Right lobe of liver (tissue), 6 donors: ENCODE data around the gene SURF1. TPM values are rescaled to one million over a fixed set of nuclear protein-coding genes. Genes with fewer than 3 reads are reported as not detected.
"Not testable (repeated sequence)": the region's sequence is repeated elsewhere in the genome, so short reads cannot be mapped to it uniquely, and the experiment has no call there.

Source experiments
- ATAC-seq, 4 donors: fragments of 200-7000 bp; cut with Tn5 transposase; one replicate each; pipeline ENCODE4 v1.9.1; 2020; ENCODE audit warnings: mild to moderate bottlenecking in 4 of 4, moderate library complexity in 4 of 4
- DNase-seq, 3 donors: peaks; one replicate each; pipeline ENCODE4 v3.0.0-alpha.2; 2020
- H3K27ac ChIP-seq, 3 donors: fragments of 200-600 bp; one replicate each; pipeline ENCODE4 v1.8.0; 2022
- H3K27me3 ChIP-seq, 2 donors: fragments of 200-600 bp; one replicate each; pipeline ENCODE4 v1.8.0; 2022
- H3K36me3 ChIP-seq, 4 donors: fragments of 200-600 bp; sonication (generic) in 1 of 4; one replicate each; pipeline versions ENCODE4 v1.5.1 to v1.8.0; 2017 to 2022; ENCODE audit warnings: control low read depth in 1 of 4
- H3K4me1 ChIP-seq, 4 donors: fragments of 200-600 bp; sonication (generic) in 1 of 4; one replicate each; pipeline versions ENCODE4 v1.5.1 to v1.8.0; 2017 to 2022; ENCODE audit warnings: control low read depth in 1 of 4
- H3K4me3 ChIP-seq, 3 donors: fragments of 200-600 bp; one replicate each; pipeline ENCODE4 v1.8.0; 2022
- H3K9me3 ChIP-seq, 4 donors: fragments of 200-600 bp; sonication (generic) in 1 of 4; one replicate each; pipeline versions ENCODE4 v1.5.1 to v1.8.0; 2017 to 2022; ENCODE audit warnings: control low read depth in 1 of 4
- POLR2A ChIP-seq: fragments of 450-650 bp; IDR thresholded peaks from one replicate; pipeline ENCODE4 v1.6.1; 2017; ENCODE audit warnings: antibody characterized with exemption, mild to moderate bottlenecking
- WGBS: methylation state at CpG from one replicate; pipeline ENCODE4 v1.1.6; 2018; ENCODE audit warnings: low coverage, low lambda C conversion rate; ENCODE audit not compliant: insufficient coverage; ENCODE audit errors: missing lambda C conversion rate; 5-methylcytosine and 5-hydroxymethylcytosine counted together
- intact Hi-C, 2 donors: fragments of 100-400 bp; cut with DNase I; formaldehyde crosslinking; loops; one replicate each; pipeline versions ENCODE4 v1.11.2 to v1.14.1; 2022
- total RNA-seq, 6 experiments: library from RNA; depleted of rRNA in 2 of 6; stranded (reverse); fragments of >200 nt in 2 of 6; fragmentation: NEBNext Ultra II Directional in 3 of 6; extraction: Animal tissue kit (Norgen Biotek cat#: 25700) in 3 of 6; gene quantifications; one replicate each; pipeline versions ENCODE4 v1.1.0 to v1.2.4, GENCODE V29; 2016 to 2023
- TF ChIP-seq, protein P1 (sequence below), 4 donors: fragments of 200-600 bp in 3 of 4; fragments of 450-650 bp in 1 of 4; IDR thresholded peaks; one replicate each; pipeline versions ENCODE4 v1.5.1 to v1.8.0; 2016 to 2022; ENCODE audit warnings: antibody characterized with exemption in 4 of 4, mild to moderate bottlenecking in 2 of 4
- donor health status: DM: no; HTN: yes; CAD: no.
- donor health status: DM: no; HTN: no; CAD: no.
- donor health status: DM: no; HTN: no; CAD: no.
- donor health status: DM: no; HTN: yes; CAD: no.
- donor health status: DM: no; HTN: yes; CAD: no.

Gene SURF1
- total RNA-seq, 6 experiments from 2014 or later: 37.4 to 68.8 (median 44.5) TPM

DNA sequence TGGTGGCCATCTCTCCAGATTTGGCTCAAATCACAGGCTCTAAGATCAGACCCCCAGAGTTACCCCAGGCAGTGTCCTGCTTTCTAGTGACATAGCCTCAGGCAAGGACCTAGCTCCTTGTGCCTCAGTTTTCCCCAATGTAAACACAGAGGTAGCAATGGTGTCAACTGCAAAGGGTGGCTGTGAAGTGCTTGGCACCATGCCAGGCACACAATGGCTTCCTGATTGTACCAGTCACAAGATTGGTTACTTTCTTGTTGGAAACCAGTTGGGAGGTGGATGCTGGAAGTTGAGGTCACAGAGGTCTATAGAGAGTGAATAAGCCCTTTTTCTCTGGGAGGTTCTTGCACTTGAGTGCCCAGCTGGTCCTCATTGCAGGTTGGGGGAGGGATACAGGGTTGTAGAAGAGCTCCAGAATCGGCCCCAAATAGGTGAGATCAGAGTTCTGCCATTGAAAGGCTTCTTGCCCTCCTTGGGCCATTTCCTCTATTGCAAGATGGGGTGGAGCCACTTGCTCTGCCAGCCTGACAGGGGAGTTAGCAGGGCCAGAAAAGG, 22.2 kb upstream of the SURF1 start:
- peaks cover 0 to 16% (median 5%) of the 10 kb centered on the region in 4 donors for H3K4me1 ChIP-seq
- H3K4me3 ChIP-seq: no peak overlapping the region
- WGBS: 57% methylated on average over 1 of the region's 1 CpG
- no peak for TF ChIP-seq POLR2A
- TF ChIP-seq, protein P1, sequence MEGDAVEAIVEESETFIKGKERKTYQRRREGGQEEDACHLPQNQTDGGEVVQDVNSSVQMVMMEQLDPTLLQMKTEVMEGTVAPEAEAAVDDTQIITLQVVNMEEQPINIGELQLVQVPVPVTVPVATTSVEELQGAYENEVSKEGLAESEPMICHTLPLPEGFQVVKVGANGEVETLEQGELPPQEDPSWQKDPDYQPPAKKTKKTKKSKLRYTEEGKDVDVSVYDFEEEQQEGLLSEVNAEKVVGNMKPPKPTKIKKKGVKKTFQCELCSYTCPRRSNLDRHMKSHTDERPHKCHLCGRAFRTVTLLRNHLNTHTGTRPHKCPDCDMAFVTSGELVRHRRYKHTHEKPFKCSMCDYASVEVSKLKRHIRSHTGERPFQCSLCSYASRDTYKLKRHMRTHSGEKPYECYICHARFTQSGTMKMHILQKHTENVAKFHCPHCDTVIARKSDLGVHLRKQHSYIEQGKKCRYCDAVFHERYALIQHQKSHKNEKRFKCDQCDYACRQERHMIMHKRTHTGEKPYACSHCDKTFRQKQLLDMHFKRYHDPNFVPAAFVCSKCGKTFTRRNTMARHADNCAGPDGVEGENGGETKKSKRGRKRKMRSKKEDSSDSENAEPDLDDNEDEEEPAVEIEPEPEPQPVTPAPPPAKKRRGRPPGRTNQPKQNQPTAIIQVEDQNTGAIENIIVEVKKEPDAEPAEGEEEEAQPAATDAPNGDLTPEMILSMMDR (IDR thresholded peaks at IDR 0.05): no peak
- H3K36me3 ChIP-seq: peaks cover 0 to 3% (median 0%) of the 10 kb centered on the region in 4 donors
- no peaks in the 10 kb centered on the region for H3K9me3 ChIP-seq
- H3K27me3 ChIP-seq: no peaks in the 10 kb centered on the region
- ATAC-seq (no peak), DNase-seq (no peak)
- intact Hi-C loops: no loop called here
- no peak overlapping the region for H3K27ac ChIP-seq

DNA sequence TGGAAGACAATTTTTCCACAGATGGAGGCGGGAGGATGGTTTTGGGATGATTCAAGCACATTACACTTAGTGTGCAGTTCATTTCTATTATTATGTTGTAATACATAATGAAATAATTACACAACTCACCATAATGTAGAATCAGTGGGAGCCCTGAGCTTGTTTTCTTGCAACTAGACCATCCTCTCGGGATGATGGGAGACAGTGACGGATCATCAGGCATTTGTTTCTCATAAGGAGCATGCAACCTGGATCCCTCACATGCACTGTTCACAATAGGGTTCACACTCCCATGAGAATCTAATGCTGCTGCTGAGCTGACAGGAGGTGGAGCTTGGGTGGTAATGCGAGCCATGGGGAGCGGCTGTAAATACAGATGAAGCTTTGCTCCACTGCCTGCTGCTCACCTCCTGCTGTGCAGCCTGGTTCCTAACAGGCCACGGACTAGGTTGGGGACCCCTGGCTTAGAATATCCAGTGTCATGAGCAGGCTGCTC, 21.5 kb upstream of the SURF1 start:
- TF ChIP-seq POLR2A: no peak
- TF ChIP-seq, protein P1 (IDR thresholded peaks at IDR 0.05): no peak
- no peaks in the 10 kb centered on the region for H3K27me3 ChIP-seq
- intact Hi-C loops: no loop called here
- ATAC-seq (no peak), DNase-seq (no peak)
- no peak overlapping the region for H3K4me3 ChIP-seq
- H3K4me1 ChIP-seq: peaks cover 0 to 23% (median 7%) of the 10 kb centered on the region in 4 donors
- no peak overlapping the region for H3K27ac ChIP-seq
- H3K9me3 ChIP-seq: no peaks in the 10 kb centered on the region
- WGBS: 47% methylated on average over 3 of the region's 6 CpGs
- peaks cover 0 to 5% (median 2%) of the 10 kb centered on the region in 4 donors for H3K36me3 ChIP-seq

DNA sequence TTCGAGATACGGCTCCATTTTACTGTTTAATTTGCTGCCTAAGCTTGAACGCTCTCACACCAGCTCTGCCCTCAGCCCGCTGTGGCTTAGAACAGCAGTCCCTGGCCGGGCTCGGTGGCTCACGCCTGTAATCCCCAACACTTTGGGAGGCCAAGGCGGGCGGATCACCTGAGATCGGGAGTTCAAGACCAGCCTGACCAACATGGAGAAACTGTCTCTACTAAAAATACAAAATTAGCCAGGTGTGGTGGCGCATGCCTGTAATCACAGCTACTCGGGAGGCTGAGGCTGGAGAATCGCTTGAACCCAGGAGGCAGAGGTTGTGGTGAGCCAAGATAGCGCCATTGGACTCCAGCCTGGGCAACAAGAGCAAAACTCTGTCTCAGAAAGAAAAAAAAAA, 21.0 kb upstream of the SURF1 start:
- H3K36me3 ChIP-seq, H3K27me3 ChIP-seq, DNase-seq, H3K9me3 ChIP-seq, H3K27ac ChIP-seq, intact Hi-C loops, H3K4me3 ChIP-seq, ATAC-seq: not testable (repeated sequence)
- peaks cover 0 to 28% (median 10%) of the 10 kb centered on the region in 4 donors for H3K4me1 ChIP-seq
- WGBS: 74% methylated on average over 6 of the region's 14 CpGs

DNA sequence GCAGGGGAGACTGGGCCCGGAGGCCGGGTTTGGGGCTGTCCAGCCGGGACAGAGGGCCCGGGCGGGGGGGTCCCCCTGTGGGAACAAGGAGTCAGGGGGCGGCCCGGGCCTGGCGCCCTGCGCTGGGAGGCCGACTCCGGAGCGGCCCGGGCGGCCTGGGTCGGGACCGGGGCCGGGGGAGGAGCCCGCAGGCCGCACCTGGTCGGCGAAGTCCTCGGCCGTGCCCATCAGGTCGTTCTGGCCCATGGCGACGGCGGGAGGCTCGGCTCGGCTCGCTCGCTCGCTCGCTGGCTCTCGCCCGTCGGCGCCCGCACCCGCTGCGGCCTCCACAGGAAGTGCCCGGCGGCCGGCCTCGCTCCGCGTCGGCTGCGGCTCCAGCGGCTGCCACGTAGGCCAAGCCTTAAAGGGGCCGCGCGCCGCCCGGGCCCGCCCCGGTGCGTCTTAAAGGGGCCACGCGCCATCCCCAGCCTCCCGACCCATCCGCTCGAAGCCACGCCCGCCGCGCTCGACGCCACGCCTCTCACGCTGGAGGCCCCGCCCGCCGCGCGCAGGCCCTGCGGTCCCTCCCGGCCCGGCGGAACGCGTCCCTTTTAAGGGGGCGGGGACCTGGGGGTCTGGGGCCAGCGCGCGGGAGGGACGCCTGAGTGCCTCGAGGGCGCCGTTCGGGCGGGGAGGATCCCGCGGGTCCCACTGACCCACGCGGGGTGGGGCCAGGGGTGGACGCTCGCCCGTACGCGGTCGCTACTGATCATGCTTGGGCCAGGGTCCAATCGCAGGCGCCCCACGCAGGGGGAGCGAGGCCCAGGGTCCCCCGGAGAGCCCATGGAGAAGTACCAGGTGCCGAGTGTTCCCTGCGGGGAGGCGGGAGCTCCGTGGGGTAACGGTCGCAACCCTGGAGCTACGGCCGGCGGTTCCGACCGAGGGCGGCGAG, 19.7 kb upstream of the SURF1 start, which contains the start of the genes STKLD1 and SURF4:
TSS of gene STKLD1 (plus strand) at position 643 of the 931 bp plus-strand sequence. CDS start at position 751, 108 bp downstream.
TSS of gene SURF4 (minus strand) at position 337 of the 931 bp plus-strand sequence. CDS start at position 246, 91 bp downstream.
- intact Hi-C loops: no loop called here
- no peaks in the 10 kb centered on the region for H3K9me3 ChIP-seq
- DNase-seq (peak; percentile 98), ATAC-seq (peak; percentile 92 to 96 (median 94))
- H3K27ac ChIP-seq: peak within 1 kb of the TSS; percentile 96 to 99 (median 98)
- no peaks in the 10 kb centered on the region for H3K27me3 ChIP-seq
- peaks cover 0 to 5% (median 2%) of the 10 kb centered on the region in 4 donors for H3K36me3 ChIP-seq
- H3K4me3 ChIP-seq: peak within 1 kb of the TSS; percentile 98 to 99 (median 99)
- peaks cover 0 to 41% (median 19%) of the 10 kb centered on the region in 4 donors for H3K4me1 ChIP-seq
- TF ChIP-seq POLR2A: peak; percentile 96
- TF ChIP-seq, protein P1 (IDR thresholded peaks at IDR 0.05): no peak
- no CpG with 5 or more reads among the region's 120 CpGs for WGBS
